IMR-90 (cell line): Measurements from ENCODE around the gene HOXD12. TPM values are rescaled to one million over a fixed set of nuclear protein-coding genes. Genes with fewer than 3 reads are reported as not detected.

Source experiments
- ATAC-seq: fragments of 200-7000 bp; cut with Tn5 transposase; 2 replicates; pipeline ENCODE4 v1.9.1; 2020; ENCODE audit warnings: low read depth, mild to moderate bottlenecking, moderate library complexity
- BruUV-seq: library from RNA; stranded (reverse); fragments of 400-500 nt; replicated peaks from 2 replicates; lab custom pipeline; 2021; lab: Mats Ljungman, UMichigan
- CTCF ChIA-PET: fragments of 300-600 bp; formaldehyde crosslinking; extraction: SDS; loops from one replicate; lab custom pipeline; 2021; ENCODE audit warnings: antibody characterized with exemption; lab: Yijun Ruan, JAX
- POLR2A ChIA-PET: fragments of 300-600 bp; sonication (Branson Sonifier 250); formaldehyde crosslinking; loops from one replicate; lab custom pipeline; 2022; ENCODE audit warnings: antibody characterized with exemption; ENCODE audit not compliant: unreplicated experiment; lab: Charles Lee
- DNase-seq: peaks from one replicate; pipeline ENCODE4 v3.0.0; 2013
- H2AFZ ChIP-seq: replicated peaks from 2 replicates; pipeline ENCODE3; 2013; ENCODE audit warnings: low read length, mild to moderate bottlenecking; ENCODE audit not compliant: poor library complexity
- H2AK5ac ChIP-seq: 2 replicates; pipeline ENCODE4 v1.6.1; 2013; ENCODE audit warnings: low read depth, low read length, inconsistent platforms
- H2AK9ac ChIP-seq: replicated peaks from 2 replicates; pipeline ENCODE3; 2013; ENCODE audit warnings: mild to moderate bottlenecking, low read depth, low read length, moderate library complexity; ENCODE audit not compliant: poor library complexity
- H2BK120ac ChIP-seq: 2 replicates; pipeline ENCODE4 v1.6.1; 2013; ENCODE audit warnings: low read depth, low read length, inconsistent platforms
- H2BK15ac ChIP-seq: 3 replicates; pipeline ENCODE4 v1.6.1; 2013; ENCODE audit warnings: low read depth, low read length, inconsistent platforms
- H2BK20ac ChIP-seq: 2 replicates; pipeline ENCODE4 v1.6.1; 2013; ENCODE audit warnings: low read depth, mild to moderate bottlenecking, inconsistent platforms, low read length, moderate library complexity
- H2BK5ac ChIP-seq: 2 replicates; pipeline ENCODE4 v1.6.1; 2013; ENCODE audit warnings: mild to moderate bottlenecking, low read depth, low read length, inconsistent platforms; ENCODE audit not compliant: poor library complexity, severe bottlenecking
- H3K14ac ChIP-seq: replicated peaks from 2 replicates; pipeline ENCODE4 v1.6.1; 2013; ENCODE audit warnings: low read depth, low read length, inconsistent platforms
- H3K18ac ChIP-seq: 2 replicates; pipeline ENCODE4 v1.6.1; 2013; ENCODE audit warnings: low read depth, low read length, control low read depth
- H3K23ac ChIP-seq: 2 replicates; pipeline ENCODE4 v1.6.1; 2013; ENCODE audit warnings: low read depth, low read length, inconsistent platforms
- H3K27ac ChIP-seq: 2 replicates; pipeline ENCODE4 v1.5.1; 2013; ENCODE audit warnings: mild to moderate bottlenecking, control low read depth, low read length; ENCODE audit not compliant: insufficient read depth
- H3K27me3 ChIP-seq: 2 replicates; pipeline ENCODE4 v1.6.1; 2013; ENCODE audit warnings: low read length; ENCODE audit not compliant: control insufficient read depth, insufficient read depth
- H3K36me3 ChIP-seq: 2 replicates; pipeline ENCODE4 v1.6.1; 2013; ENCODE audit warnings: low read length, mixed read lengths; ENCODE audit not compliant: control insufficient read depth, insufficient read depth
- H3K4ac ChIP-seq: 2 replicates; pipeline ENCODE4 v1.6.1; 2013; ENCODE audit warnings: low read depth, low read length, inconsistent platforms
- H3K4me1 ChIP-seq: 2 replicates; pipeline ENCODE4 v1.6.1; 2013; ENCODE audit warnings: low read length, mixed read lengths; ENCODE audit not compliant: control insufficient read depth, insufficient read depth
- H3K4me2 ChIP-seq: 2 replicates; pipeline ENCODE4 v1.6.1; 2013; ENCODE audit warnings: low read depth, mild to moderate bottlenecking, control low read depth, low read length, moderate library complexity
- H3K4me3 ChIP-seq: 2 replicates; pipeline ENCODE4 v1.5.1; 2013; ENCODE audit warnings: low read depth, mild to moderate bottlenecking, control low read depth, low read length, moderate library complexity; ENCODE audit not compliant: insufficient read depth
- H3K56ac ChIP-seq: 2 replicates; pipeline ENCODE4 v1.6.1; 2013; ENCODE audit warnings: low read length, inconsistent platforms; ENCODE audit not compliant: insufficient read depth; ENCODE audit errors: extremely low read depth
- H3K79me1 ChIP-seq, 2 experiments: 2 replicates each; pipeline ENCODE4 v1.6.1; 2013; ENCODE audit warnings: low read length in 2 of 2, inconsistent platforms in 1 of 2, low read depth in 1 of 2
- H3K9ac ChIP-seq: 2 replicates; pipeline ENCODE4 v1.6.1; 2013; ENCODE audit warnings: low read depth, low read length, control low read depth
- H3K9me1 ChIP-seq: 2 replicates; pipeline ENCODE4 v1.6.1; 2013; ENCODE audit warnings: low read length, inconsistent platforms; ENCODE audit not compliant: insufficient read depth
- H3K9me3 ChIP-seq: 2 replicates; pipeline ENCODE4 v1.6.1; 2013; ENCODE audit warnings: low read length; ENCODE audit not compliant: control insufficient read depth, insufficient read depth
- H4K20me1 ChIP-seq: 2 replicates; pipeline ENCODE4 v1.6.1; 2013; ENCODE audit warnings: low read length, inconsistent platforms; ENCODE audit not compliant: insufficient read depth
- H4K5ac ChIP-seq: 2 replicates; pipeline ENCODE4 v1.6.1; 2013; ENCODE audit warnings: mild to moderate bottlenecking, low read depth, low read length, control low read depth
- H4K8ac ChIP-seq, 2 experiments: 2 replicates each; pipeline ENCODE4 v1.6.1; 2013; ENCODE audit warnings: low read depth in 2 of 2, low read length in 2 of 2, control low read depth in 1 of 2, inconsistent platforms in 1 of 2
- H4K91ac ChIP-seq: 2 replicates; pipeline ENCODE4 v1.6.1; 2013; ENCODE audit warnings: low read depth, low read length, inconsistent platforms; ENCODE audit not compliant: insufficient read depth
- BHLHE40 ChIP-seq: fragments of 150-350 bp; IDR thresholded peaks from 2 replicates; pipeline ENCODE4 v1.6.1; 2016; ENCODE audit warnings: mild to moderate bottlenecking, low read depth, low read length
- CEBPB ChIP-seq: IDR thresholded peaks from 2 replicates; pipeline ENCODE4 v1.6.1; 2012; ENCODE audit warnings: low read depth, low read length, improper control_type of control experiment
- CHD1 ChIP-seq: IDR thresholded peaks from 2 replicates; pipeline ENCODE4 v1.6.1; 2012; ENCODE audit warnings: low read depth, low read length, improper control_type of control experiment
- FOS ChIP-seq: fragments of 150-350 bp; IDR thresholded peaks from 2 replicates; pipeline ENCODE4 v1.6.1; 2016; ENCODE audit warnings: low read depth, low read length
- MAFK ChIP-seq: IDR thresholded peaks from 2 replicates; pipeline ENCODE4 v1.6.1; 2012; ENCODE audit warnings: low read depth, low read length, improper control_type of control experiment
- MAZ ChIP-seq: IDR thresholded peaks from 2 replicates; pipeline ENCODE4 v1.6.1; 2012; ENCODE audit warnings: low read depth, mild to moderate bottlenecking, low read length, improper control_type of control experiment, moderate library complexity, borderline replicate concordance
- MXI1 ChIP-seq: IDR thresholded peaks from 2 replicates; pipeline ENCODE4 v1.6.1; 2012; ENCODE audit warnings: low read depth, mild to moderate bottlenecking, low read length, moderate library complexity, borderline replicate concordance
- NFE2L2 ChIP-seq: fragments of 150-350 bp; IDR thresholded peaks from 2 replicates; pipeline ENCODE4 v1.6.1; 2016; ENCODE audit warnings: low read depth, mild to moderate bottlenecking, low read length
- POLR2A ChIP-seq: IDR thresholded peaks from 2 replicates; pipeline ENCODE4 v1.6.1; 2012; ENCODE audit warnings: mild to moderate bottlenecking, low read depth, low read length
- RAD21 ChIP-seq: IDR thresholded peaks from 2 replicates; pipeline ENCODE4 v1.6.1; 2012; ENCODE audit warnings: low read length, improper control_type of control experiment
- RCOR1 ChIP-seq: IDR thresholded peaks from 2 replicates; pipeline ENCODE4 v1.6.1; 2012; ENCODE audit warnings: mild to moderate bottlenecking, low read length, improper control_type of control experiment; ENCODE audit not compliant: insufficient replicate concordance
- RFX5 ChIP-seq: IDR thresholded peaks from 2 replicates; pipeline ENCODE4 v1.8.0; 2012; ENCODE audit warnings: low read depth, mild to moderate bottlenecking, low read length, moderate library complexity
- SMC3 ChIP-seq: fragments of 150-350 bp; IDR thresholded peaks from 2 replicates; pipeline ENCODE4 v1.6.1; 2016; ENCODE audit warnings: low read depth, mild to moderate bottlenecking, antibody characterized with exemption, low read length, moderate library complexity
- WGBS, 2 experiments: methylation state at CpG; one replicate each; pipeline versions ENCODE4 v1.1.5 to v1.1.7; 2013; ENCODE audit warnings: missing lambda C conversion rate in 2 of 2; ENCODE audit not compliant: insufficient read length in 1 of 2; ENCODE audit errors: extremely low coverage in 2 of 2; 5-methylcytosine and 5-hydroxymethylcytosine counted together
- dilution Hi-C: fragments of 300-500 bp; cut with HindIII; formaldehyde crosslinking; loops from one replicate; pipeline ENCODE4 v1.14.3; 2018; ENCODE audit warnings: low sequenced_read_pairs; ENCODE audit not compliant: unreplicated experiment
- in situ Hi-C: fragments of 300-500 bp; cut with MboI; formaldehyde crosslinking; loops from 3 replicates; pipeline ENCODE4 v1.14.3; 2019; ENCODE audit warnings: low sequenced_read_pairs, inconsistent platforms, mixed read lengths
- intact Hi-C: fragments of 100-400 bp; cut with micrococcal nuclease; formaldehyde crosslinking; loops from 2 replicates; pipeline ENCODE4 v1.10.0; 2022
- polyA plus RNA-seq, 3 experiments: library from polyadenylated mRNA; depleted of rRNA; stranded (reverse); fragments of >200 nt; gene quantifications; 2 replicates each; pipeline ENCODE4 v1.2.3, GENCODE V29; 2012; ENCODE audit warnings: low replicate concordance in 1 of 3
- total RNA-seq: library from RNA; depleted of rRNA; stranded (reverse); fragments of >200 nt; gene quantifications from 2 replicates; pipeline ENCODE4 v1.2.3, GENCODE V29; 2012
- TF ChIP-seq, protein P1 (sequence below): fragments of 150-350 bp; IDR thresholded peaks from 2 replicates; pipeline ENCODE4 v1.6.1; 2016; ENCODE audit warnings: low read depth, mild to moderate bottlenecking, low read length, moderate library complexity, borderline replicate concordance
- TF ChIP-seq, protein P2 (sequence below): fragments of 150-350 bp; IDR thresholded peaks from 2 replicates; pipeline ENCODE4 v1.6.1; 2017; ENCODE audit warnings: mild to moderate bottlenecking, antibody characterized with exemption, low read length, low read depth

The HOXD12 gene
- total and polyA plus RNA-seq, 2 of the 4 experiments (the other 2 are of a cell fraction), result not detected

DNA sequence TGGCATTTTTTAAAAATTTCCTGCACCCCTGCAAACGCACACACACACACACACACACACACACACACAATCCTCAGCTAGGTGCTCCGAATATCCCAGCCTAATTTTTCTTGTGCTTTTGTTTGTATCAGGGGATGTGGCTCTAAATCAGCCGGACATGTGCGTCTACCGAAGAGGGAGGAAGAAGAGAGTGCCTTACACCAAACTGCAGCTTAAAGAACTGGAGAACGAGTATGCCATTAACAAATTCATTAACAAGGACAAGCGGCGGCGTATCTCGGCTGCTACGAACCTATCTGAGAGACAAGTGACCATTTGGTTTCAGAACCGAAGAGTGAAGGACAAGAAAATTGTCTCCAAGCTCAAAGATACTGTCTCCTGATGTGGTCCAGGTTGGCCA lies 5.2 kb upstream of the HOXD12 start:
- H2BK20ac ChIP-seq, result no peak overlapping the region
- no peak overlapping the region for H4K5ac ChIP-seq
- H3K79me1 ChIP-seq, result no peaks in the 10 kb centered on the region
- ChIA-PET POLR2A (no interaction called here), CTCF (interaction anchor here (1.5 kb wide), 1 partner anchor 404 kb away, joined by 5 read pairs; no protein-coding TSS in a partner anchor)
- H2BK120ac ChIP-seq, result no peak overlapping the region
- intact Hi-C loops (loop anchor here (10.0 kb wide), 1 partner anchor 1390 kb away; no protein-coding TSS in a partner anchor), dilution Hi-C loops (no loop called here), in situ Hi-C loops (loop anchor here (10.0 to 25.0 kb wide), 4 partner anchors 410 to 1357 kb away; no protein-coding TSS in a partner anchor)
- no peaks in the 10 kb centered on the region for H3K9me1 ChIP-seq
- no peak overlapping the region for H2AK5ac ChIP-seq
- WGBS, 2 experiments, result no CpG with 5 or more reads among the region's 12 CpGs
- H2AFZ ChIP-seq, result no peak overlapping the region
- H3K27me3 ChIP-seq, result peaks cover 90% of the 10 kb centered on the region
- no peak overlapping the region for H3K9ac ChIP-seq
- TF ChIP-seq SMC3 (no peak), POLR2A (no peak), MAFK (no peak), MXI1 (no peak), RCOR1 (no peak), RFX5 (no peak), BHLHE40 (no peak), FOS (no peak), CHD1 (no peak), RAD21 (no peak), NFE2L2 (no peak), MAZ (no peak), CEBPB (no peak)
- TF ChIP-seq, protein P1, sequence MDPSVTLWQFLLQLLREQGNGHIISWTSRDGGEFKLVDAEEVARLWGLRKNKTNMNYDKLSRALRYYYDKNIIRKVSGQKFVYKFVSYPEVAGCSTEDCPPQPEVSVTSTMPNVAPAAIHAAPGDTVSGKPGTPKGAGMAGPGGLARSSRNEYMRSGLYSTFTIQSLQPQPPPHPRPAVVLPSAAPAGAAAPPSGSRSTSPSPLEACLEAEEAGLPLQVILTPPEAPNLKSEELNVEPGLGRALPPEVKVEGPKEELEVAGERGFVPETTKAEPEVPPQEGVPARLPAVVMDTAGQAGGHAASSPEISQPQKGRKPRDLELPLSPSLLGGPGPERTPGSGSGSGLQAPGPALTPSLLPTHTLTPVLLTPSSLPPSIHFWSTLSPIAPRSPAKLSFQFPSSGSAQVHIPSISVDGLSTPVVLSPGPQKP, result no peak
- TF ChIP-seq, protein P2, sequence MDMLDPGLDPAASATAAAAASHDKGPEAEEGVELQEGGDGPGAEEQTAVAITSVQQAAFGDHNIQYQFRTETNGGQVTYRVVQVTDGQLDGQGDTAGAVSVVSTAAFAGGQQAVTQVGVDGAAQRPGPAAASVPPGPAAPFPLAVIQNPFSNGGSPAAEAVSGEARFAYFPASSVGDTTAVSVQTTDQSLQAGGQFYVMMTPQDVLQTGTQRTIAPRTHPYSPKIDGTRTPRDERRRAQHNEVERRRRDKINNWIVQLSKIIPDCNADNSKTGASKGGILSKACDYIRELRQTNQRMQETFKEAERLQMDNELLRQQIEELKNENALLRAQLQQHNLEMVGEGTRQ, result no peak
- no peak overlapping the region for H3K56ac ChIP-seq
- H3K4me3 ChIP-seq, result no peak overlapping the region
- H3K14ac ChIP-seq, result no peak overlapping the region
- H2BK5ac ChIP-seq, result no peak overlapping the region
- no peaks in the 10 kb centered on the region for H3K36me3 ChIP-seq
- no peak overlapping the region for H4K8ac ChIP-seq
- no peak overlapping the region for H2AK9ac ChIP-seq
- peaks cover 9% of the 10 kb centered on the region for H3K9me3 ChIP-seq
- no peak overlapping the region for H3K4me2 ChIP-seq
- ATAC-seq, result no peak
- peaks cover 3% of the 10 kb centered on the region; the same call in 1 of the 2 replicates for H3K4me1 ChIP-seq
- H3K18ac ChIP-seq, result no peak overlapping the region
- H3K4ac ChIP-seq, result no peak overlapping the region
- BruUV-seq, result no TSS peak
- no peak overlapping the region for H3K23ac ChIP-seq
- no peak for DNase-seq
- H2BK15ac ChIP-seq, result no peak overlapping the region
- H4K91ac ChIP-seq, result no peak overlapping the region
- no peaks in the 10 kb centered on the region for H4K20me1 ChIP-seq
- no peak overlapping the region for H3K27ac ChIP-seq
